DND-41 (cell line): ENCODE results near the gene STKLD1.
A peak's percentile ranks its signal among the peaks of the same experiment; 100 is the strongest.

ENCODE experiments used
- CTCF ChIP-seq: IDR thresholded peaks from 2 replicates; pipeline ENCODE4 v1.5.1; 2012; ENCODE audit warnings: borderline replicate concordance, low read length, moderate library complexity, mild to moderate bottlenecking; ENCODE audit not compliant: poor library complexity, severe bottlenecking; ENCODE audit errors: extremely low read depth
- EZH2 ChIP-seq: IDR thresholded peaks from 3 replicates; pipeline ENCODE4 v1.6.1; 2012; ENCODE audit warnings: borderline replicate concordance, low read depth, mild to moderate bottlenecking, moderate library complexity, low read length, inconsistent platforms; ENCODE audit not compliant: severe bottlenecking

DNA sequence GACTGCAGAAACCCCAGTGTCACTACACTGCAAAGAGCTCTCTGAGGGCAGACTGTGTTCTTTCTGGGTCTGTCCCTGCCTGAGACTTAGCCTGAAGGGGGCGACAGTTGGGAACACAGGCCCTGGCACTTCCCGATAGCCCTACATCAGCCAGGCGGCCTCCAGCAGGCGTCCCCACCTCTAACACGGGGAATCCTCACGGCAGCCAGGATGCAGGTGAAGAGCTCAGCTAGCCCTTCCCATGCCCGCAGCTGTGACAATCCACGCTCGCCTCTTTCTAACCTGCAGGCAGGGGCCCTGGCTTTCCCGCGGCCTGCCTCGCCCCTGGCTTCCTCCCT, 34.1 kb upstream of the STKLD1 start:
- peak; percentile 25 for TF ChIP-seq CTCF
- no peak for TF ChIP-seq EZH2
